Activated naive CD4-positive, alpha-beta T cell treated with Interleukin-2 at 50 U/mL for 16 hours (primary cell): ENCODE results near the gene IGSF1.

Source experiments
- DNase-seq: peaks from one replicate; pipeline ENCODE4 v3.0.0-alpha.2; 2020

IGSF1 gene, protein sequence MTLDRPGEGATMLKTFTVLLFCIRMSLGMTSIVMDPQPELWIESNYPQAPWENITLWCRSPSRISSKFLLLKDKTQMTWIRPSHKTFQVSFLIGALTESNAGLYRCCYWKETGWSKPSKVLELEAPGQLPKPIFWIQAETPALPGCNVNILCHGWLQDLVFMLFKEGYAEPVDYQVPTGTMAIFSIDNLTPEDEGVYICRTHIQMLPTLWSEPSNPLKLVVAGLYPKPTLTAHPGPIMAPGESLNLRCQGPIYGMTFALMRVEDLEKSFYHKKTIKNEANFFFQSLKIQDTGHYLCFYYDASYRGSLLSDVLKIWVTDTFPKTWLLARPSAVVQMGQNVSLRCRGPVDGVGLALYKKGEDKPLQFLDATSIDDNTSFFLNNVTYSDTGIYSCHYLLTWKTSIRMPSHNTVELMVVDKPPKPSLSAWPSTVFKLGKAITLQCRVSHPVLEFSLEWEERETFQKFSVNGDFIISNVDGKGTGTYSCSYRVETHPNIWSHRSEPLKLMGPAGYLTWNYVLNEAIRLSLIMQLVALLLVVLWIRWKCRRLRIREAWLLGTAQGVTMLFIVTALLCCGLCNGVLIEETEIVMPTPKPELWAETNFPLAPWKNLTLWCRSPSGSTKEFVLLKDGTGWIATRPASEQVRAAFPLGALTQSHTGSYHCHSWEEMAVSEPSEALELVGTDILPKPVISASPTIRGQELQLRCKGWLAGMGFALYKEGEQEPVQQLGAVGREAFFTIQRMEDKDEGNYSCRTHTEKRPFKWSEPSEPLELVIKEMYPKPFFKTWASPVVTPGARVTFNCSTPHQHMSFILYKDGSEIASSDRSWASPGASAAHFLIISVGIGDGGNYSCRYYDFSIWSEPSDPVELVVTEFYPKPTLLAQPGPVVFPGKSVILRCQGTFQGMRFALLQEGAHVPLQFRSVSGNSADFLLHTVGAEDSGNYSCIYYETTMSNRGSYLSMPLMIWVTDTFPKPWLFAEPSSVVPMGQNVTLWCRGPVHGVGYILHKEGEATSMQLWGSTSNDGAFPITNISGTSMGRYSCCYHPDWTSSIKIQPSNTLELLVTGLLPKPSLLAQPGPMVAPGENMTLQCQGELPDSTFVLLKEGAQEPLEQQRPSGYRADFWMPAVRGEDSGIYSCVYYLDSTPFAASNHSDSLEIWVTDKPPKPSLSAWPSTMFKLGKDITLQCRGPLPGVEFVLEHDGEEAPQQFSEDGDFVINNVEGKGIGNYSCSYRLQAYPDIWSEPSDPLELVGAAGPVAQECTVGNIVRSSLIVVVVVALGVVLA (N-terminal part only)

DNA sequence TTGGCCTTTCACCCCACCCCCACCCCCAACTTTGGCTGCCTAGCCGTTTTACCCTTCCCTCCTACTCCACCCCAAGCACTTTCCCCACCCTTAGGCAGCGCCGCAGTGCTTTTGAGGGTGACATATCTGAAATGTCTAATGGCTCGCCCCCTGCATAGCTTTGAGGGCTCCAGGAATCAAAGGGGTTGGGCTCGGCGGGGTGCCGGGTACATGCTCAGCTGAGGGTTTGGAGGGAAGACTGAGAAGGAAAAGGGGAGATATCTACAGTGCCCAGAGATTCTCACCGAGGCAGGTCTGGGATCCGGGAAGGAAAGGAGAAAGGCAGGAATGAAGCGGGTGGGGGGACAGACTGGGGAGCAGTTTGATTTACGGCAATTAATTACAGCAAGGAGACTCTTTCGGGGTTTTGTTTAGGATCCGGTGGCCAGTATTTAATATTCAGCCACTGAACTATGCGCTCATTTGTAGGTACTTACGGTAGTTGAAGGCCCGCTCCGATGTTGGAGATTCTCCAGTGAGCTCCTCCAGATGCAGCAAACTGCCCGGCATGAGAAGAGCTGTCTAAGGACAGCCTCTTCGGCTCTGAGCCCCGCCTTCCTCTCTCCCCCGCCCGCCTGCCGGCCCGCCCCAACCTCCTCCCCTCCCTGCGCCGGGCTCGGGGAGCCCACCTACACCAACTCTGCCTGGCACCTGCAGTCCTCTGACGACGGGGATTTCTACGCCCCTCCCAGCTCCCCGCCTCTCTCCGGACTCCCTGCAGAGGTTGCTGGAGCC lies at the start of gene IGSF1:
Gene IGSF1 (minus strand): TSS at position 569 of the 774 bp plus-strand sequence. CDS start 2,632 bp downstream, outside the sequence.
- no peak for DNase-seq

DNA sequence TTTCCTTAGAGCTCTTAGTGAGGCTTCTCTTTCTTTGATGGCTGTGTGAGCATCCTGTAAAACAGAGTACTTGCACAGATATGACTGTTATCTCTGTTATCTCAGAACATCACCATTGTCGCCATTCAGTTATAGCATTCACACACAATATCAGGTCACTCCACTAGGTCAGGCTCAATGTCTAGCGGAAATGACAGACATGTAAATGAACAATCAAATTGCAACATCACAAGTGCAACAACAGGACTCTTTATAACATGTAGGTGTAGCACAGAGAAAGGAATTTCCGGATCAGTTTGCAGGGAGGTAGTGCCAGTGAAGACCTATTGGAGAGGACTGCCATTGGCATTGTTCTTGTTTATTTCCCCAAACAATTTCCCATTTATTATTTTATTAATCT lies 43.2 kb upstream of the IGSF1 start:
- DNase-seq, result no peak

DNA sequence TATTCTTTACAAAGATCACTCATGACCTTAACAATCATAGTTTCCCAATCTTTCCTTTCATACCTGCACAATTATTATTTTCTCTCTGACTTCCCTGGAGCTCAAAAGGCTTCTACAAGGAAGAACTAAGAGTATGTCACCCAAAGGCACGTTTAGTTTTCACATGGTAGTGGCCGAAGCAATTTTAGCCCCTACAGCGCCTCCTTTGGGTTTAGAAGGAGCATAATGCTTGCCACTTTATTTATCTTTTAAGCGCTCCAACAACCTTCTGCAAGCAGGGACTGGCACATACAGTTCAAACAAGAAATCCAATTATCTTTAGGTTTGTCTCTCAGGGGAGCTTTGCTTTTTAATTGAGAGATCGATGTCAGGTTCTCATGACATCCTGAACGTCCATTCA lies 42.0 kb upstream of the IGSF1 start:
- no peak for DNase-seq

DNA sequence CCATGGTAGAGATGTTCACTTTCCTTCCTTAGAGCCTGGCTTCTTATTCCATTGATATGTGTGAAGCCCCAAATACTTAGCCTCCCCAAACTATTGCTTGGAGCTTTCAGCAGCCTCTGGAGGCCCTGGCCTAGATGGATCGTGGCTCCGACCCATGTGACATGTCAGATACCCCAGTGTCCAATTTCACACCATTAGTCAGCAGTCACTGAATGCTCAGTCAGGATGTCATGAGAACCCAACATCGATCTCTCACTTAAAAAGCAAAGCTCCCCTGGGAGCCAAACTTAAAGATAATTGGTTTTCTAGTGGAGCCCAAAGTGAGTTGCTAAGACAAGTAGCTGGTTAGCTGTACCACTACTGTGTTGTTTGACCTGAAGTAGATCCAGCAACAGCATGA lies 41.6 kb upstream of the IGSF1 start:
- DNase-seq, result no peak

DNA sequence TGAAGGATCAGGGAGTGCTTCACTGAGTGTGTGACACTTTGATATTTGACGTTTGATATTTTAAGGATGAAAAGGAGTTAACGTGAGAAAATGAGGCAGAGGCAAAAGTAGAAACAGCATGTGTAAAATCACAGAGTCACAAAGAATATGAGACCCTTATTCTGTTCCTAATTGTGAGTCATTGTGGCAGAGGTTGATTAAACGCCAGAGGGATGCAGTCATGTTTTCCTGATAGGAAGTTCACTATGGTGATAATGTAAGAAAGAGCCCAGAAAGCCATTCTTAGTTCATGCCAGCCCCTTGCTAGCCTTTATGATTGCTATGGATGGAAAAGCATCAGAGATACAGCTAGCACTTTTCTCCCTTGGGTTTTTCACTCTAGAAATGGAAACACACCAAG lies 33.5 kb upstream of the IGSF1 start:
- no peak for DNase-seq

DNA sequence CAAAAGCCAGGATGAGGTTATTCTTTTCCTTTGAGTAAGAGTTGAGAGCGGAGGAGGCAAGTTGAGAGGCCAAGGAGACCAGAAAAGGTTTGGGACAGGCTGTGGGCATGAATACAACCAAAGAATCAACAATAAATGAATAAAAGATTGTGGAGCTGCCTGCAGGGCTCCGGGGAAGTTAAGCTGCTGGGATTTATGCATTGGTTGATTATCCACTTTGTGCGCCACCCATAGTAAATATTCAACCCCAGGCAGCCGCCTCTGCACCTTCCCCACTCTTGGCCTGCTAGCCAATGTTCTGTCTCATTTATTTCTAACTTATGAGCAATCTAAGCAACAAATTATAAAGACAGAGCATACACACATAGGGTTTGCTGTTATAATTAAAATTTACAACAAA lies 28.2 kb upstream of the IGSF1 start:
- DNase-seq, result no peak

DNA sequence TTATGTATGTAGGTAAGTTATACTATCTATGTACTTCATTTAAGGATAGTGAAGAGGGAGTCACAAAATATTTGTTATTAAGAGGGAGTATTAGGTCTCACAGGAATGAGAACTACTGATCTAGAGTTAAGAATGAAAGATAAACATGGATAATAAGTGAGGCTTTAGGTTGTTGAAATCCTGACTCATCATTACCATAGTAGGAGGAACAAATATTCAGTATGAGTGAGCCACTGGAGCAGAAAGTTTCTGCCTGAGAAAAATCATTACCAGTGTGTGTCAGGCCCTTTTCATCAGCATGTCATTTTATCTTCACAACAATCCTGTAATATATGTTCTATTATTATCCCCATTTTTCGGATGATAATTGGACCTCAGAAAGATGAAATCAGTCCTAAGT lies 27.2 kb upstream of the IGSF1 start:
- DNase-seq, result no peak

DNA sequence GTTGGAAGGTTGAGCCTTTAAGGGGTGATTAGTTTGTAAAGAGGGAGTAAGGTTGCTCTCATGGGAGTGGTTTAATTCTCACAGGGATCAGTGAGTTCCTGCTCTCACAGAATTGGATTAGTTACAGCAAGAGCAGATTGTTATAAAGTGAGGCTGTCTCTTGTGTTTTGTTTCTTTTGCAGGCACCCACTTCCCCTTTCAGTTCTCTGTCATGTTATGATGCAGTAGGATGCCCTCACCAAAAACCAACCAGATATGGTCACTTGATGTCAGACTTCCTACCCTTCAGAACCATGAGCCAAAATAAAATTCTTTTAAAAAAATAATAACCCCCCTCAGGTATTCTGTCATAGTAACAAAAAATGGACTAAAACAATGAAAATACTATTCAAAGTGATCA lies 19.9 kb upstream of the IGSF1 start:
- DNase-seq, result no peak

DNA sequence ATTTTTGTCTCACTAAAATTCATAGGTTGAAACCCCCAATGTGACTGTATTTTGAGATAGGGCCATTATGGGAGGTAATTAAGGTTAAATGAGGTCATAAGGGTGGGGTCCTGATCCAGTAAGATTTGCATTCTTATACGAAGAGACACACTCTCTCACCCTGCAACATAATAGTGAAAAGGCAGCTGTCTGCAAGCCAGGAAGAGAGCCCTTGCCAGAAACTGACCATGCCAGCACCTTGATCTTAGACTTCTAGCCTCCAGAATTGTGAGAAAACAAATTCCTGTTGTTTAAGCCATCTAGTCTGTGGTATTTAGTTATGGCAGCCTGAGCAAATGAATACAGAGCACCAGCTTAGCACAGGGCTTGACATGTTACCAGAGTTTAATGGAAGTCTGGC lies 17.5 kb upstream of the IGSF1 start:
- DNase-seq, result no peak

DNA sequence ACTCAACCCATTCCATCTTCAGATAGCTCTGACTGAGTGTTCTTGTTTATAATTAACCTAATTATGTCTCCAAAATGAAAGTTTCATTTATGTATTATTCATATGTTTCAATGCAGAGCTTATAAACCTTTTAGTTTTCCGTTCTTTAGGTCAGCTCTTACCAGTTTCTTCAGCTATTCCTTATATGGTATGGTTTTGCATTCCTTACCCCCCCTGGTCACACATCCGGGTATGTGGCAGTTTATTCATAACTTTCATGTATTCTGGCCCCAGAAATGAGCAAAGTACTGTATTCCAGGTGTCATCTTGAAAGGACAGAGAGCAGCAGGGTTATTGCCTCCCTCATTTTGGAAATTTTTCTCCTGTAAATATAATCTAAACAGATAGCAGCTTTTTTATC lies 16.8 kb upstream of the IGSF1 start:
- no peak for DNase-seq

DNA sequence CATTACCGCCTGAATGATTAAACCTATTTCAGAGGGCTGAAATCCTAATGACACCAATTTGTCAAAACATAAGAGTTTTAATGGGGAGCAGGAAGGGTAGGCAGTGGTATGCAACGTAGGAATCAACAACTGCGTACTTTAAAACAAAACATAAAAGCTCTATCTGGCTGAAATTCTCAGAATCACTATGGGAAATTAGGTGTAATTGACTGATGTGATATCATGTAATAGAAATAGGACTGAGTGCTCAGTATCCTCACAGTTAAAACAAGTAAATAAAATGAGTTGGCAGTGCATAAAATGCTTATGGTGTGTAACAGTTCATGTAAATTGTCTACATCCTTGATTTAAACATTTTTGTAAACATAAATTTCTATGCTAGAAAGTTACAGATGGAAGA lies 13.6 kb upstream of the IGSF1 start:
- DNase-seq, result no peak

DNA sequence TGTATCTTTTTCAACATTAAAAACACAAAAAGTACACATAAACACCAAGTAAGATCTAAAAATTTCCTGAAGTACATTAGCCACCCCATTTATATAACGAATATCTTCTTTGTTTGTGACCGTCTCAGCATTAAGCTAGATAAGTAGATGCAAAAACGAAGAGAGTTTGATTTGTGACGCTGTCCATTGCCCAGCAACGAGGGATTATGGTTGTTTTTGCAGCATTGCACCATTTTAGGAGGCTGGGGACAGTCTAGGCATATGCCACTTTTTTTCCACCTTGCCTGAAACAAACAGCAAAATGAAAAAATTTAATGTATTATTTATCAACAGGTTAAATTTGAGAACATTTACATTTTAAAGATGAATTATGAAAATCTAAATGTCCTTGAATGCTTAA lies 12.0 kb upstream of the IGSF1 start:
- no peak for DNase-seq

DNA sequence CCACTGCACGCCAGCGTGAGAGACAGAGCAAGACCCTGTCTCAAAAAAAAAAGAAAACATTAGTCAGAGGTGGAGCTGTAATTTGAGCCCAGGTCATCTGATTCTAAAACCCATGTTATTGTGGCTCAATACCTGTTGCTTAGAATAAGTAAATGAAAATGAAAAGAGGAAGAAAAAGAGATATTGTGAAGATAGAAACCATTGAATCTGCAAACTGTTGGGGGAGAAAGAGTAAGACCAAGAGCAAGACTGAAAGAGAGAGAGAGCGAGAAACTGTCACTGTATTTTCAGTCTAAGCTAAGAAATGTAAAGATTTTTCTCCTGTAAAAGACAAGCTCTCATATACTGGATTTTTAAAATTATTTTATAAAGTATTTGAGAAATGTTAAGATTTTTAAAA lies 9.7 kb upstream of the IGSF1 start:
- DNase-seq, result no peak

DNA sequence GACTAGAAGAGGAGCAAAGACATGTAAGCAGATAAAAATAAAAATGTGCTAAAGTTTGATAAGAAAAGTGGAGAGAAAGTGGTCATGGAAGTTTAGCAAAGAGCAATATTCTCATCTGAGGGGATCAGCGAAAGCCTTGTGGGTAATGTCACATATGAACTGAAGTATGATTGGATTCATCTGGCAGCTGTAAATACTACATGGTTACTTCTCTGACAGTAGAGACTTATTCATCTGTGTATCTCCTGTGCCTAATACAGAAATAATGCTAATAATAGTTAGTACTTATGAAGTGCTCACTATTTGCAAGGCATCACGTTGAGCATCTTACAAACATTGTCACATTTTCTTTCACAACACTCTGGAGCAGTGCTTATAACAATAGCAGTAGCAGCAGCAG lies 8.9 kb upstream of the IGSF1 start:
- no peak for DNase-seq

DNA sequence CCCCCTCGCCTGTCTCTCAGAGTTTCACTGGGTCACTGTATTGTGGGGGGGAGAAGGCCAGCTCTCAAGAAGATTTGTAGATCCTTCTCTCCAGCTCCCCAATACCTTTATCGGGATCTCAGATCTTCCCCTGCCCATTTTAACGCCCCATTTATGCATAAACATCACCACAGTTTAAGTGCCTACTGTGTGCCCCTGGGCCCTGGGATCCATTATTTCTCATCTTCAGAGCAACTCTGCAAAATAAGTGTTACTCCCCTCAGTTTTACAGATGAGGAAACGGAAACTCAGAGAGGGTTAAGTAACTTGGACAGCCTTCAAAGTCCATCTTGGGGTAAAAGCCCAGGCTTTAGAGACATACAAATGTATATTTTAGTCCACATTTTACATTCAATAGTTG lies 421 bp upstream of the IGSF1 start:
- DNase-seq, result no peak

DNA sequence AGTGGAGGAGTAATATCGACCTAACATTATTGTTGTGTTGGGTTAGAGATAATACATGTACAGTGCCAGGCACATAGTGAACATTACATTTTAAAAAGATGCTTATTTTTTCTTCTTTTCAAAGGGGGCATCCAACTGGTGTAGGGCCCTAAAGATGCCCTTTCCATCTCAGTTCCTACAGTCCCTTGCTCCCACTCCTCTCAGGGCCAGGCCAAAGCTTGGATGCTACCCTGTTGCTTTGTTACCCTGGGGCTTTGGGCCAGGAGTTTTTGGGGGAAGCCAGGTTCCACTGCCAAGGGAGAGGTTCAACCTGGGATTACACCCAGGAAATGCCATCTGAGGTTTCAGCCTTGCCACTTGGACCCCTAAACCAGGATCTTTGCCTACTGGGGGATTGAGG lies 918 bp downstream of the IGSF1 start:
- no peak for DNase-seq

DNA sequence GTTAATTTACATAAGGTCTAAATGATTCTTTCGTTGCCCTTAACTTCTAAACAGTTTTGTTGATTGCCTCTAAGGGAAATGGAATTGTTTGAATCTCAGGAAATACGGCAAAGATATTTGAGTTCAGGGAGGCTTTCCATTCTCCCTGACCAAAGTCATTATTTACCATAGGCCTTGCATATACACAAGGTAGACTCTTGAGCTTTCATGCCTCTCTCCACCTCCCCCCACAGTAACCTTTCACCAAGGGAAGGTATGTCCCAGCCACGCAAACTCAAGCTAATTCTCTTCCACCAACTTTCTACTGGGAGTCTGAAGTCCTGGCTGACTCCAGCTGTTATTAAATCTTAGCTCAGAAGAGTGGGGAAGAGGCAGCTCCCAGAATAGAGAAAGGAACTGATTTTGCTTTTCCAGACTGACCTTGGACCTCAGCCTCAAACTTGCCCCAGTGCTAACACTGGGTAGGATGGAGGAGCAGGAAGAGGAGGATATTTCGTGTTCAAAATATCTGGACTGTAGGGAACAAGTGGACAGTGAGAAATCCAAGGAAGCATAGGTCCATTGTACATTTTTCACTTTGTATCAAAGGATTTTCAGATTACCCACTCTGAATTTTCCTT lies 1.4 kb downstream of the IGSF1 start:
- no peak for DNase-seq

DNA sequence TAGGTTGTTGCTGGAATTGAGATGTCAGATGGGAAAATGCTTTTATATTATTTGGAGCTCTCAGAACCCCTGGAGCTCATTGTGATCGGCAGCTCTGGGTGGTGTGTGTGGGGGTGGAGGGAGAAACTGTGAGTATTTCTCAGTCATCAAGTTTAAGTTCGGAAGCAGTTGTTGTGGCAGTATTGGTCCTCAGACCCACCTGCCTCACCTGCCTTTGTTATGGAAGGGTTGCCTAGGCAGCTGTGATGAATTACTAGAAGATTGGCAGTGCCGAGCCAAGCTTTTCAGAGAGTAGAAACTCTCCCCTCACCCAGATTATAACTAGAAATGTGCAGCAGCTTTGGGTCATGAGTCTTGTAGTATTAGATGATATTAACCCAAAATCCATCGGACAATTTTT lies 9.5 kb downstream of the IGSF1 start:
- no peak for DNase-seq

DNA sequence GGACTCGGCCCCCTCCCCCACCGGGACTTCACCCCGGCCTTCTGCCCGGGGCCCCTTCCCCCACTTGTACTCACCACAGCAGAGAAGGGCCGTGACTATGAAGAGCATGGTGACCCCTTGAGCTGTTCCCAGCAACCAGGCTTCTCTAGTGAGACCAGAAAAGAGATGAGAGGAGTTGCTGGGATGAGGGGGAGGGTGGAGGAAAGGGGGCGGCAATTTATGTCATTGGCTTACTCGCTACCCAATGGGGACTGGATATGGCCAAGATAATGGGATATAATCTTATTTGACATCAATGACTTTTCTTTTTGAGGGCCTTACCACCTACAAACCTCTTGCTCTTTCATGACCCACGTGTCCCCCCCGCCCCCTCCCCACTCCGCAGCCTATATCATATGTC lies 9.9 kb downstream of the IGSF1 start:
- no peak for DNase-seq

DNA sequence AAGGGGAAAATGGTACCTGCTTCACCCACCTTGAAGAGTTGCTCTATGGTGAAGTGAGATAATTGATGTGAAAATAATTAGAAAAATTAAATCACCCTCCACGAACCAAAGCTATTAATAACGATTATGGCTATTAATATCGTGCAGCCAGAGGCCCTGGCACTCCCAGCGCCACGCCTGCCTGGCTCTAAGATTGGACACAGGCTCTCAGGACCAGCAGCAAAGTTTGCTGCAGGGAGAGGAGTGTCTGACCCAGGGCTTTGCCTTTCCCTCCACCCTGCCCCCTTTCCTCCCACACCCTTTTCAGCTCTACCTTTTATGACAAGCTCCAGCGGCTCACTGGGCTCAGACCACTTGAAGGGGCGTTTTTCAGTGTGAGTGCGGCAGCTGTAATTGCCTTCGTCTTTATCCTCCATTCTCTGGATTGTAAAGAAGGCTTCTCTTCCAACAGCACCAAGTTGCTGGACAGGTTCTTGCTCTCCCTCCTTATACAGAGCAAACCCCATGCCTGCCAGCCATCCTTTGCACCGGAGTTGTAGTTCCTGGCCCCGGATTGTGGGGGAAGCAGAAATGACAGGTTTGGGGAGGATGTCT lies 11.5 kb downstream of the IGSF1 start:
- DNase-seq, result no peak

DNA sequence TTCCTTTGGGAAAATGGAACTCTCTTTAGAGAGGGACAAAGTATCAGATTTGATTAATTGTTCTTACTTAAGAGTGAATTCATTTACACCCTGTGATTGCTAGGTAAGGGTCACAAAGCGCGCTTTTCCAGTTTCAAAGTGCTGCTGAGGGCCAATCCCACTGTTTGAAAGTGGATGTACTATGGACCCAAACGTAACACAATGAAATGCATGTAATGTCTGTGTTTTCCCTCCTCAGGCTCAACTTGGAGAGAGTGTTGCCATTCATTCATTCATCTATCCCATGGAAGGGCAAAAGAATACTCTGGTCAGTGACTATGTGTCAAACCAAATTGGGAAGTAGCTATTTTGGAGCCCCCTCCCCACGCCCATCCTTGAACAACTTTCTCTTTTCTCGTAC lies 16.1 kb downstream of the IGSF1 start:
- DNase-seq, result no peak

DNA sequence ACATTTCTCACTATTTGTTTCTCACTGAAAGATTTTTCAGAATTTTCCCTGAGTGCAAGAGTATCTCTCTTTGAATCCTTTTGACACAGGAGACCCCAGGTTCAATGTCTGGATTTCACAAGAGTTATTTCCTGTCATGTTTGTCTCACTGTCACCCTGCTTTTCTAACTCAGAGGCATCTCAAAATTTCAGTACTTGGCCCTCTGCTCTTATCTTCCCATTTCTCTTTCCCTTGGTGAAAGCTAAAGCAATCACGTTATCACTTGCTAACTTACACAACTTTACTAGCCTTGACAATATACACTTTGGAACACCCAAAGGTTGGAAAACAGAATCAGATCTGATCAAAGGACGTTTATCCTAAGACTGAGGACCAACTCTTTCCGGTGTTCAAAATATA lies 17.3 kb downstream of the IGSF1 start:
- no peak for DNase-seq
